Left ventricle myocardium inferior (tissue), 1 donor: ENCODE results near the gene CTNNA1. TPM values are rescaled to one million over a fixed set of nuclear protein-coding genes. Genes with fewer than 3 reads are reported as not detected.

ENCODE experiments used
- DNase-seq: peaks from one replicate; pipeline ENCODE4 v3.0.0-alpha.2; 2020
- H3K27ac ChIP-seq: fragments of 200-600 bp; replicated peaks from 2 replicates; pipeline ENCODE4 v1.8.0; 2021
- H3K27me3 ChIP-seq: fragments of 200-600 bp; 2 replicates; pipeline ENCODE4 v1.8.0; 2021; ENCODE audit warnings: low read depth
- H3K36me3 ChIP-seq: fragments of 200-600 bp; 2 replicates; pipeline ENCODE4 v1.8.0; 2021
- H3K4me1 ChIP-seq: fragments of 200-600 bp; 2 replicates; pipeline ENCODE4 v1.8.0; 2021
- H3K4me3 ChIP-seq: fragments of 200-600 bp; 2 replicates; pipeline ENCODE4 v1.8.0; 2021; ENCODE audit warnings: mild to moderate bottlenecking, moderate library complexity
- H3K9me3 ChIP-seq: fragments of 200-600 bp; replicated peaks from 2 replicates; pipeline ENCODE4 v1.8.0; 2021
- CTCF ChIP-seq: fragments of 200-600 bp; IDR thresholded peaks from 2 replicates; pipeline ENCODE4 v1.8.0; 2021; ENCODE audit warnings: antibody characterized with exemption, mild to moderate bottlenecking, borderline replicate concordance
- intact Hi-C: fragments of 100-400 bp; cut with micrococcal nuclease; formaldehyde crosslinking; loops from one replicate; pipeline ENCODE4 v1.11.0; 2022
- total RNA-seq: library from RNA; stranded (reverse); fragmentation: NEBNext Ultra II Directional; extraction: Animal tissue kit (Norgen Biotek cat#: 25700); gene quantifications from one replicate; pipeline ENCODE4 v1.2.1, GENCODE V29; 2021
- donor health status: DM: no; HTN: yes; CAD: no; lungs with severe emphysema.

The CTNNA1 gene
- total RNA-seq, 1 donor from 2014 or later: 341 TPM

GRCh38 chr5:138966236-138966985 lies 213.2 kb downstream of the CTNNA1 start:
- TF ChIP-seq CTCF: no peak
- Histone ChIP-seq H3K4me1 (peaks cover 63% of the 10 kb centered on the region), H3K27ac (no peak overlapping the region), H3K9me3 (no peaks in the 10 kb centered on the region), H3K27me3 (no peaks in the 10 kb centered on the region), H3K4me3 (no peak overlapping the region), H3K36me3 (no peaks in the 10 kb centered on the region)
- intact Hi-C loops: no loop called here
- no peak for DNase-seq

- Histone ChIP-seq H3K27ac (peak overlapping the region; percentile 78), H3K36me3 (no peaks in the 10 kb centered on the region), H3K27me3 (no peaks in the 10 kb centered on the region), H3K4me3 (no peak overlapping the region), H3K4me1 (peaks cover 78% of the 10 kb centered on the region), H3K9me3 (no peaks in the 10 kb centered on the region)
- no peak for TF ChIP-seq CTCF
- intact Hi-C loops: no loop called here
- DNase-seq: no peak
Measured at GRCh38 chr5:138967791-138968448, 214.7 kb downstream of the CTNNA1 start.

- no peaks in the 10 kb centered on the region for H3K27me3 ChIP-seq
- TF ChIP-seq CTCF: no peak
- peak overlapping the region; percentile 78 for H3K27ac ChIP-seq
Measured at GRCh38 chr5:138968601-138969000, 215.4 kb downstream of the CTNNA1 start.

GRCh38 chr5:138969323-138970002 lies 216.2 kb downstream of the CTNNA1 start:
- Histone ChIP-seq H3K4me1 (peaks cover 84% of the 10 kb centered on the region), H3K9me3 (no peaks in the 10 kb centered on the region), H3K27me3 (no peaks in the 10 kb centered on the region), H3K36me3 (no peaks in the 10 kb centered on the region), H3K27ac (peak overlapping the region; percentile 78), H3K4me3 (no peak overlapping the region)
- intact Hi-C loops: no loop called here
- no peak for DNase-seq
- no peak for TF ChIP-seq CTCF

More at GRCh38 chr5:138968601-138969000, 215.4 kb downstream of the CTNNA1 start:
- peaks cover 84% of the 10 kb centered on the region for H3K4me1 ChIP-seq
- H3K36me3 ChIP-seq: no peaks in the 10 kb centered on the region
- no peaks in the 10 kb centered on the region for H3K9me3 ChIP-seq
- H3K4me3 ChIP-seq: no peak overlapping the region
- DNase-seq: no peak
- intact Hi-C loops: no loop called here

- no peaks in the 10 kb centered on the region for H3K36me3 ChIP-seq
Measured at GRCh38 chr5:138972230-138972629, 219.0 kb downstream of the CTNNA1 start.

More at GRCh38 chr5:138972230-138972629, 219.0 kb downstream of the CTNNA1 start:
- TF ChIP-seq CTCF: no peak
- peaks cover 84% of the 10 kb centered on the region for H3K4me1 ChIP-seq
- no peaks in the 10 kb centered on the region for H3K27me3 ChIP-seq
- intact Hi-C loops: no loop called here
- no peak for DNase-seq
- H3K4me3 ChIP-seq: no peak overlapping the region
- no peaks in the 10 kb centered on the region for H3K9me3 ChIP-seq
- H3K27ac ChIP-seq: peak overlapping the region; percentile 85
